ENCODE data around the gene MXRA7.

The MXRA7 gene

DNA sequence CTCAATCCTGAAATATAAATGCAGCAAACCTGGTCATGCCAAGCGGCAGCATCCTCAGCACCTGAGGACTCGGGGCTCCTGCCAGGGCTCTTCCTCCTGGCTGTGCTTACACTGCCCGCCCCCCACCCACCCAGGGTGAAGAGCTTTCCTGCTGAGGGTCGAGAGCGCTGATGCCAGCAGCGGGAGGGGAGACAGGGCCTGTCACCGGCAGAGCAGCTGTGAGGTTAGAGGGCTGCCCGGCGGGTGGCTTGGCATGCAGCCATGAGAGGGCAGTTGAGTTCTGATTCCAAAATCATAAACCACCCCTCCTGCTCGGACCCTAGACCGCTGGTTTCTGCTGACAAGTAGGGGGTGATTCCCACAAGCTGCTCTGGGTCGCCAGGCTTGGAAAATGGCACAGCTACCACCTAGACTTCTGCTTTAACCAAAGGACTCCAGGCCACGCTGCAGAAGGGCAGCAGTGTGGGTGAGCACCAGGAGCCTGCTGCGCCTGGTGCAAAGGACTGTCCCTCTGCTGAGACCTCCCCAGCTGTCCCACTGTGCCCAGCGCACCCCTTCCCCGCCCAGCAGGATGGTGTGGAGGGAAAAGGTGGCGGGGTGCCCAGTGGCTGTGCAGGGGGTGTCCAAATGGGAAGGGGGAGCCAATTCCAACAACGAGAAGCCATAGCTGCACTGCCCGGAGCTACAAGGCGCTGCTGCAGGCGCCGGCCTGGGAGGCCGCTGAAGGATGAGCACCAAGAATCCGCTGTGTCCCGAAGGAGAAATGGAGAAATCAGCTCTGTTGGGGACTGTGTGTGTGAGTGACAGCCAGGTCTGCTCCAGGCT, 26.6 kb downstream of the MXRA7 start:
- Histone ChIP-seq H3K4me1 (ENCODE audit: insufficient read depth, insufficient read length) (peaks cover 24% of the 10 kb centered on the region), H3K27me3 (ENCODE audit: insufficient read depth, insufficient read length) (no peaks in the 10 kb centered on the region), H3K4me3 (ENCODE audit: insufficient read length, low read depth) (no peak overlapping the region), H3K9ac (ENCODE audit: insufficient read length, low read depth) (no peak overlapping the region), H3K9me3 (ENCODE audit: insufficient read depth, low read length) (no peaks in the 10 kb centered on the region), H3K36me3 (ENCODE audit: insufficient read depth, insufficient read length, low read length) (peaks cover 31% of the 10 kb centered on the region)
- no peak for DNase-seq (ENCODE audit: low read depth, low spot score)
- no peak for TF ChIP-seq ZNF274 (IDR thresholded peaks at IDR 0.05; ENCODE audit: low read depth, low read length)

DNA sequence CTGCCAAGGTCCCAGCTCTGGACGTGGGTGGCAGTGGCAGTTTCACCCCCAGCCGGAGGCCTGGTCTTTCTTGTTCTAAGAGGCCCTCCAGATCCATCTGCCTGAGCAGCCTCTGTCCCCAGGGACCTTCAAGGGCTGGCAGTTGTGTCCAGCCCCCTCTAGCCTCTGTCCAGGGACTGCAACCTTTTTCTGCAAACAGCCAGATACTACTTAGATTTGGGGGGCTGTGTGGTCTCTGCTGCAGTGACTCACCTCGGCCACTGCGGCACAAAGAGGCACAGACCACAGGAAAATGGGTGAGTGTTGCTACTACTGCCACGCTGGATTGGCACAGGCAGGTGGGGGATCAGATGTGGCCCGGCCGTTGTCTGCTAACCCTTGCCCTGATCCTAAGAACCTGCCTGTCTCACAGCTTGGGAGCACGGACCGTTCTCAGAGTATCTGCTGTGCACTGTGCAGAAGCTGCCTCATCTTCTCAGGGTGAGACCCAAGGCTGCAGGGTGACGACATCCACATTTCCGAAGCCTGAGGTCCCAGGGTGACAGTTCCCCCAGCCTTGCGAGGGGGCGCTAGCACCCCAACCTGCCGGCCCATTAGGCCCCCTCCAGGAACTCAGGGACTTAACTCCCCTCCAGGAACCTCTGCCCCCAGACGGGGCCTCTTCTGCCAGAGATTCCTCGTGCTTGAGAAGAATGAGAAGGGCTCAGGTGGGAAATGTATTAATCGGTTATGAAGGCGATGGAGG, 27.6 kb downstream of the MXRA7 start:
- Histone ChIP-seq H3K4me1 (ENCODE audit: insufficient read depth, insufficient read length) (peaks cover 22% of the 10 kb centered on the region), H3K9me3 (ENCODE audit: insufficient read depth, low read length) (no peaks in the 10 kb centered on the region), H3K4me3 (ENCODE audit: insufficient read length, low read depth) (no peak overlapping the region), H3K36me3 (ENCODE audit: insufficient read depth, insufficient read length, low read length) (peaks cover 26% of the 10 kb centered on the region), H3K9ac (ENCODE audit: insufficient read length, low read depth) (no peak overlapping the region), H3K27me3 (ENCODE audit: insufficient read depth, insufficient read length) (no peaks in the 10 kb centered on the region)
- no peak for DNase-seq (ENCODE audit: low read depth, low spot score)
- TF ChIP-seq ZNF274 (IDR thresholded peaks at IDR 0.05; ENCODE audit: low read depth, low read length) = no peak
- TF ChIP-seq SUZ12 (IDR thresholded peaks at IDR 0.05; ENCODE audit: extremely low read depth, insufficient read depth, insufficient read length) = no peak
- no peak for TF ChIP-seq YY1 (IDR thresholded peaks at IDR 0.05; ENCODE audit: insufficient read depth, insufficient read length)

- Histone ChIP-seq H3K9ac (ENCODE audit: insufficient read length, low read depth) (no peak overlapping the region), H3K27me3 (ENCODE audit: insufficient read depth, insufficient read length) (no peaks in the 10 kb centered on the region), H3K4me3 (ENCODE audit: insufficient read length, low read depth) (no peak overlapping the region), H3K9me3 (ENCODE audit: insufficient read depth, low read length) (no peaks in the 10 kb centered on the region), H3K4me1 (ENCODE audit: insufficient read depth, insufficient read length) (peaks cover 15% of the 10 kb centered on the region), H3K36me3 (ENCODE audit: insufficient read depth, insufficient read length, low read length) (peaks cover 23% of the 10 kb centered on the region)
- TF ChIP-seq SUZ12 (IDR thresholded peaks at IDR 0.05; ENCODE audit: extremely low read depth, insufficient read depth, insufficient read length) (no peak), ZNF274 (IDR thresholded peaks at IDR 0.05; ENCODE audit: low read depth, low read length) (no peak), YY1 (IDR thresholded peaks at IDR 0.05; ENCODE audit: insufficient read depth, insufficient read length) (no peak)
- no peak for DNase-seq (ENCODE audit: low read depth, low spot score)
Observed at GRCh38 chr17:76682296-76682695, 28.5 kb downstream of the MXRA7 start.

DNA sequence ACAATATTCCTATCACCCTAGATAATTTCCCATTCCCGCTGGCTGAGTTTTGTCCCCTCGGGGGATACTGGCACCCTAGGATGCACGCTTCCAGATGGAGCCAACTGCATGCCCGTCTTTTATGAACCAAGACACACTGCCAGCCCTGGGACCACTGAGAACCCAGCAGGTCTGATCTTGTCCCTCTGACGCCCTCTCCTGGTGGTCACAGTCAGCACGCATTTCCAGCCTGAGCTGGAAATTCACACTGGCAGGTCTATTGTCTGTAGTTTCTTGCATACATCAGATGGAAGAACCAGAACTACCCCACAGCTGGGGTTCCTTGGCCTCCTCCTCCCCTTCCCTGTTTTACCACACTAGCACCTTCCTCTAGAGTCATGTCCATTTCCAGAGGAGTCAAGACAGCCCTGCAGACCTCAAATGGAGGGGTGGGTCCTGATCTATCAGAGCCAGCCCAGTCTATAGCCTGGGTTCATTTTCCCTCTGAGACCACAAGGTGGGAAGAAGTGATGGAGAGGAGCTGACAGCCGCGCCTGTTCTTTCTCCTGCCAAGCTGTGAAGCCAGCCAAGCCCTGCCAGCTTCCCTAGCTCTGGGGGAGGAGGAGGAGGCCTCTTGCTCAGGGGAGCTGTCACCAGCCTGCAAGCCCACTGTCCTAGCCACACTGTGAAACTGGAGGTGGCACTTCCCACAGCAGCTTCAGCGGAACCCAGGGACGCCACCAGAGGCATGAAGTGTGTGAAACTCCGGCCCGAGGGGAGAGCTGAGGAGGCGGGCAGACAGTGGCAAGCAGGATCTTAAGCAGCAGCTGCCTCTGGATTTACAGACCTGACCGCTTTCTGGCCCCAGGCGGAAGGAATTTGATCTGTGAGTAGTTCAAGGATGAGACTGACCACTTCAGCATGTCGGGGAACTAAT, 29.3 kb downstream of the MXRA7 start:
- DNase-seq (ENCODE audit: low read depth, low spot score) = peak; percentile 59
- no peak overlapping the region for H3K9ac ChIP-seq (ENCODE audit: insufficient read length, low read depth)
- H3K27me3 ChIP-seq (ENCODE audit: insufficient read depth, insufficient read length) = no peaks in the 10 kb centered on the region
- no peaks in the 10 kb centered on the region for H3K9me3 ChIP-seq (ENCODE audit: insufficient read depth, low read length)
- TF ChIP-seq ZNF274 (IDR thresholded peaks at IDR 0.05; ENCODE audit: low read depth, low read length) = no peak
- no peak for TF ChIP-seq SUZ12 (IDR thresholded peaks at IDR 0.05; ENCODE audit: extremely low read depth, insufficient read depth, insufficient read length)
- no peak for TF ChIP-seq YY1 (IDR thresholded peaks at IDR 0.05; ENCODE audit: insufficient read depth, insufficient read length)
- peaks cover 9% of the 10 kb centered on the region for H3K4me1 ChIP-seq (ENCODE audit: insufficient read depth, insufficient read length)
- H3K36me3 ChIP-seq (ENCODE audit: insufficient read depth, insufficient read length, low read length) = peaks cover 23% of the 10 kb centered on the region
- H3K4me3 ChIP-seq (ENCODE audit: insufficient read length, low read depth) = no peak overlapping the region

DNA sequence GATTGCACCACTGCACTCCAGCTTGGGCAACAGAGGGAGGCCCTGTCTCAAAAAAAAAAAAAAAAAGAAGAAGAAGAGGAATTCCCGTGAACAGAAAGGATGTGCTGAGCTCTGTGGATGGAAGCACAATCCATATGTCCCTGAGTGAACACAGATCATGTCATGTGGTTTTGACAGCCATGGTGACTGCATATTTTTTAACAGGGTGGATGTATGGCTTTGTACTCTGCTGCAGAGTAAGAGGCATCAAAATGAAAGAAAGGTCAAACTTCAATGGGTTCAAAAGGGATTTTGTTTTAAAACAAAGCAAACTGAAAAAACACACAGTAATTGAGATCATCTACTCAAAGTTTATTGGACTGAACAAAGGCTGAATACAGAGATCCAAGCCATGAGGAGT, 31.5 kb downstream of the MXRA7 start:
- TF ChIP-seq YY1 (IDR thresholded peaks at IDR 0.05; ENCODE audit: insufficient read depth, insufficient read length) = no peak
- no peak for TF ChIP-seq SUZ12 (IDR thresholded peaks at IDR 0.05; ENCODE audit: extremely low read depth, insufficient read depth, insufficient read length)
- TF ChIP-seq ZNF274 (IDR thresholded peaks at IDR 0.05; ENCODE audit: low read depth, low read length) = no peak
- Histone ChIP-seq H3K27me3 (ENCODE audit: insufficient read depth, insufficient read length) (no peaks in the 10 kb centered on the region), H3K9me3 (ENCODE audit: insufficient read depth, low read length) (peaks cover 6% of the 10 kb centered on the region; the same call in 1 of the 2 replicates), H3K4me1 (ENCODE audit: insufficient read depth, insufficient read length) (peaks cover 9% of the 10 kb centered on the region), H3K9ac (ENCODE audit: insufficient read length, low read depth) (no peak overlapping the region), H3K4me3 (ENCODE audit: insufficient read length, low read depth) (no peak overlapping the region), H3K36me3 (ENCODE audit: insufficient read depth, insufficient read length, low read length) (peaks cover 18% of the 10 kb centered on the region)
- DNase-seq (ENCODE audit: low read depth, low spot score) = no peak

DNA sequence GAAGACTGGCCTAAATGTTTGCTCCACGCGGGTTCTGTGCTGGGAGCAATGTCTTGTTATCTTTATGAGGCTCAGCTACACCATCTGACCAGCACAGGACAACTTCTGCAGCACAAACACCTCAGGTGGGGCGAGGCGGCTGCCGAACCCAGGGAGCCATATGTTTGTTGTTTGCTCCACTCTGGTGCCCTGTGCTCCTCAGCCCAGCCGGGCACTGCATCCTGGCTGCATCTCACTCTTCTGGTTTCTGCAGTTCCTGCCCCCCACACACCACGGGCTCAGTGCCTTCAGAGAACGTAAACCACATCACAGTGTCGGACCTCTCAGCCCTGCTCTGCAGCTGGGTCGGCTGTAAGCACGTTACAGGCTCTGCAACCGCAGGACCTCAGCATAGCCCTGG, 32.4 kb downstream of the MXRA7 start:
- no peak for DNase-seq (ENCODE audit: low read depth, low spot score)
- peaks cover 14% of the 10 kb centered on the region for H3K36me3 ChIP-seq (ENCODE audit: insufficient read depth, insufficient read length, low read length)
- no peak for TF ChIP-seq ZNF274 (IDR thresholded peaks at IDR 0.05; ENCODE audit: low read depth, low read length)
- TF ChIP-seq YY1 (IDR thresholded peaks at IDR 0.05; ENCODE audit: insufficient read depth, insufficient read length) = no peak
- no peak for TF ChIP-seq SUZ12 (IDR thresholded peaks at IDR 0.05; ENCODE audit: extremely low read depth, insufficient read depth, insufficient read length)

More for the DNA sequence above, 32.4 kb downstream of the MXRA7 start:
- H3K4me3 ChIP-seq (ENCODE audit: insufficient read length, low read depth) = no peak overlapping the region
- peaks cover 9% of the 10 kb centered on the region for H3K4me1 ChIP-seq (ENCODE audit: insufficient read depth, insufficient read length)
- peaks cover 6% of the 10 kb centered on the region; the same call in 1 of the 2 replicates for H3K9me3 ChIP-seq (ENCODE audit: insufficient read depth, low read length)
- no peaks in the 10 kb centered on the region for H3K27me3 ChIP-seq (ENCODE audit: insufficient read depth, insufficient read length)
- no peak overlapping the region for H3K9ac ChIP-seq (ENCODE audit: insufficient read length, low read depth)

Measured in NT2/D1 (cell line).